HFF-Myc (cell line): Measurements from ENCODE around the gene CD1D.

Experiments
- DNase-seq: peaks from one replicate; pipeline ENCODE4 v3.0.0-alpha.2; 2011; ENCODE audit warnings: low read depth; ENCODE audit errors: extremely low read depth
- H3K4me3 ChIP-seq: replicated peaks from 2 replicates; pipeline ENCODE4 v1.5.1; 2011; ENCODE audit warnings: low read depth, mild to moderate bottlenecking, control low read depth, low read length
- TF ChIP-seq, protein P1 (sequence below): IDR thresholded peaks from 2 replicates; pipeline ENCODE4 v1.5.1; 2012; ENCODE audit warnings: mild to moderate bottlenecking, low read depth, low read length, control low read depth; ENCODE audit errors: missing control alignments

The CD1D gene

DNA sequence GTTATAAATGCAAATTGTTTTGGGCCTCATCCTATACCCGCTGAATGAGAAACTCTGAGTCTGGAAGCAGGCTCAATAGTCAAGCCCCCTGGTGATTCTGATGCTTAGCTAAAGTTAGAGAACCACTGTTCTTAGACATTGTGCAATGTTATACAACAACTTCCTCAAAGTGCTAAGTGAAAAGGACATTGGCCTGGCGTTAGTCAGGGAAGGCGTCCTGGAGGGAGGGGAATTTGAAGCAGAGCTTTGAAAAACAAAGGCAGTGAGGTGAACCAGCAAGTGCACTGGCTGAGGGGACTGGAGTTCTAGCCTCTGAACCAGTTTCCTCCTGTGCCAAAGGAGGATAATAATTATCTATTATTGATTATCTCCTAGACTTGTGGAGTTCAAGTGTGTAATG lies 5.1 kb downstream of the CD1D start:
- no peak for DNase-seq

DNA sequence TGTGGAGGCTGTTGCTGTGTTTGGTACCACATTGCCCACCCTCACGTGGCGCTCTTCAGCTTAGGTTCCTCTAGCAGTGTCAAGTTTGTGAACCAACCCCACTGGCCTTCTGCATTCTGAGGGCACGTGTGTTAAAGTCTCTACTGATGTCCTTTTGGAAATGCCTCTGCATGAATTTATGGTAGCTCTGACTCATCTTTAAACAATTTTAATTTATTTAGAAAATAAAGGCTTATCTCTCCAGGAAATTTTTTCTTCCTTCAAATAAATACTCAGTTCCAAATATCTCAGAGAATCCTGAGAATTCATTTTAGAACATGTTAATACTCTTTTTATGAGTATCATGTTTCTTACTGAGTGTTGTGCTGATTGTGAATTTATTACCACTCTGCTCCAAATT lies 5.5 kb downstream of the CD1D start:
- H3K4me3 ChIP-seq = no peak overlapping the region

More for the DNA sequence above, 5.1 kb downstream of the CD1D start:
- TF ChIP-seq, protein P1, sequence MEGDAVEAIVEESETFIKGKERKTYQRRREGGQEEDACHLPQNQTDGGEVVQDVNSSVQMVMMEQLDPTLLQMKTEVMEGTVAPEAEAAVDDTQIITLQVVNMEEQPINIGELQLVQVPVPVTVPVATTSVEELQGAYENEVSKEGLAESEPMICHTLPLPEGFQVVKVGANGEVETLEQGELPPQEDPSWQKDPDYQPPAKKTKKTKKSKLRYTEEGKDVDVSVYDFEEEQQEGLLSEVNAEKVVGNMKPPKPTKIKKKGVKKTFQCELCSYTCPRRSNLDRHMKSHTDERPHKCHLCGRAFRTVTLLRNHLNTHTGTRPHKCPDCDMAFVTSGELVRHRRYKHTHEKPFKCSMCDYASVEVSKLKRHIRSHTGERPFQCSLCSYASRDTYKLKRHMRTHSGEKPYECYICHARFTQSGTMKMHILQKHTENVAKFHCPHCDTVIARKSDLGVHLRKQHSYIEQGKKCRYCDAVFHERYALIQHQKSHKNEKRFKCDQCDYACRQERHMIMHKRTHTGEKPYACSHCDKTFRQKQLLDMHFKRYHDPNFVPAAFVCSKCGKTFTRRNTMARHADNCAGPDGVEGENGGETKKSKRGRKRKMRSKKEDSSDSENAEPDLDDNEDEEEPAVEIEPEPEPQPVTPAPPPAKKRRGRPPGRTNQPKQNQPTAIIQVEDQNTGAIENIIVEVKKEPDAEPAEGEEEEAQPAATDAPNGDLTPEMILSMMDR = no peak
- H3K4me3 ChIP-seq = no peak overlapping the region

DNA sequence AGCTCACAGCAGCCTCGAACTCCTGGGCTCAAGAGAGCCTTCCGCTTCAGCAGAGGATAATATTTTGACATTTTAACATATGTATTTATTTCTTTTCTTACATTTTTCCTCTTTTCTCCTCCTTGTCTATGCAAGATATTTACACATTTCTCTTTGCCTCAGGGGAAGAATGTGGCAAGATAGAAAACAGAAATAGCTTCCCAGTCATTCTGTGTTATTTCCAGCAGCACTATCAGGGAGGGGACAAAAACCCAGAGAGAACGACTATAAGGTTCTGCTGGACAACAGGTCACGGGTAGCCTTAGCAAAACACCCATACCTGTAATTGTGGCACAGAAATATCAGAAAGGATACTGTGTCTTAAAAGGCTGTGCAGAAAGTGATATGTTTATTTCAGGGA lies 7.9 kb downstream of the CD1D start:
- TF ChIP-seq, protein P1 = no peak
- no peak overlapping the region for H3K4me3 ChIP-seq
- DNase-seq = no peak

More for the DNA sequence above, 5.5 kb downstream of the CD1D start:
- TF ChIP-seq, protein P1 = no peak
- no peak for DNase-seq

DNA sequence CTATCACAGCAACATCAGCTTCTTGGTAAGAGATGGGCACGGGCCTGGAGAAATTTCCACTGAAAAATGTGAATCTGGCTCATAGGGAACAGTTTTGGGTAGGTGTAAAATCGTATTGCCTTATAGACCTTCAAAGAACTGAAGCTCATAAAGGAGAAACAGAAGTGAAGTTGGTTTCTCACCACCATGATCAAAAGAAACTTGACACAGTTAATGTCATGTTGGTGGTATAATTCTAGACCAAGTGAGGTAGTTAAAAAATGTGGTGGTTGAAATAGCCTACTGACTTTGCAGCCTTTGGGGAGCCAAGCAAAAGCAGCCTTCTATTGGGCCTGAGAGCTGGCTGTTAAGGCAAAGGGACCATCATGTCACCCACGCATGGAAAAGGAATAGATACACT lies 8.9 kb downstream of the CD1D start:
- TF ChIP-seq, protein P1 = no peak
- no peak overlapping the region for H3K4me3 ChIP-seq

DNA sequence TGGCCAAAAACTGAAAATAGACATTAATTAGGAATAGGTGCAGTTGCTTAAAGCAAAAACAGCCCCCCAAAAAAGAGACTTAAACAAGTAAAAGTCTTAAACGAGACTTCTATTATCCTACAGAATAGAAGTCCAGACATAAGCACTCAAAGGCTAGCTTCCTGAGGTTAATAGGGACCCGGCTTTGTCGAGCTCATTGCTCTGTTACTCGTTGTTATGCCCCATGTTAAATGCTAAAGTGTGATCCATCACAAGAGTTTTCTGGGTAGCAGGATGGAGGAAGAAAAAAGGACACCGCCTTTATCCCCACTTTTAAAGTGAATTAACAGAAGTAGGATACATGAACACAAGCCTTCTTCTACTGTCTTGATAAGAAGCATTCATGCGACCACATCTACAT lies 10.6 kb downstream of the CD1D start:
- TF ChIP-seq, protein P1 = no peak
- no peak overlapping the region for H3K4me3 ChIP-seq
- no peak for DNase-seq

More for the DNA sequence above, 8.9 kb downstream of the CD1D start:
- DNase-seq = no peak

DNA sequence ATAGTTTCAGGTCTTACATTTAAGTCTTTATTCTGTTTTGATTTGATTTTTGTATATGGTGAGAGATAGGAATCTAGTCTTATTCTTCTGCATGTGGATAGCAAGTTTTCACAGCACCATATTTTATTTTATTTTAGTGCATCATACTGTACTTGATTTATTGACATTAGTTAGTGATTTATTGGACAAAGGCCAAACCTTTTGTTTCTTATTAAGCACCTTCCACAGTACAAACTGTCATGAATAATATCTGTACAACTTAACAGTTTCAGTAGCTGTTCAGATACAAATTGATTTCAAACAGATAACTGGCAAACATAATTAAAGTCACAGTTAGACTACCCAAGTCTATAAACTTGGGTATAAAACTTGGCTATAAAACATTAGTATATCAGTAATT lies 15.8 kb downstream of the CD1D start:
- no peak for DNase-seq
- TF ChIP-seq, protein P1 = no peak
- H3K4me3 ChIP-seq = no peak overlapping the region

DNA sequence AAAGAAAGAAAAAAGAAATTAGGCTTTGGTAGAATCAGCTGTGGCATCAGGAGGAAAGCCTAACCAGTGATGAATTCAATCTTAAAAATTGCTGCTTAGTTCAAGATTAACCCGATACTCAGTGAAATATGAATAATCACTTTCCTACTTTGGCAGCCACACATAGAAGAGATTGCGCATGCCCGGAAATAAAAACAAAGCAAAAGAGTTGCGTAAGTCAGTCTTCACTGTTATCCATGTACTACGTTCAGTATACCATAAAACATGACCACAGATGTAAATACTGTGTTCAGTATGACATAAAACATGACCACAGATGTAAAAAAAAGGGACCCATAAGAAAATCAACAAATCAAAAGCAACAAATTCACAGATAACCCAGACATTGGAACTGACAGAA lies 19.2 kb downstream of the CD1D start:
- DNase-seq = no peak
- TF ChIP-seq, protein P1 = no peak
- H3K4me3 ChIP-seq = no peak overlapping the region
